ENCODE data around the gene CCHCR1. TPM values are rescaled to one million over a fixed set of nuclear protein-coding genes. Genes with fewer than 3 reads are reported as not detected.

CCHCR1 gene
- total RNA-seq, 4 donors from 2014 or later: 11.9 to 21.1 (median 16.2) TPM

DNA sequence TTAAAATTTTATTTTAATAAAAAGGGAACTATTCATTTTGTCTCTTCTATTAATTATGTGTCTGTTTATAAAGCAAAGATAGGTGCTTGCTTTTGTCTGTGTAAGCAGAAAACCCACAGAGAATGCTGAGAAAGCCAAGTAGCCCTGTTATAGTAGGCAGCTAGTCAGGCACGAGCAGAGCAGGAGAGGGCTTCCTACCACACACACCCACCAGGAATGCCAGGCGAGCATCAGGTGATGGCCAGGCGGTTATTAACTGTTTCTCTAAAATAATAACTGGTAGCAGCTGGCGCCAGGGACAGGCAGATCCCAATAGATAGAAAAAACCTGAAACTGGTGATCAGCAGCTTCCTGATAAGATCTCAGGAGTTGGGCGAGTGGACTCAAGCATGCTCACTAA lies 60.9 kb downstream of the CCHCR1 start:
- no peak for DNase-seq
- WGBS, 2 donors: 84 to 89% methylated on average over 5 of the region's 5 CpGs
- H3K27ac ChIP-seq: no peak overlapping the region
- H3K36me3 ChIP-seq: no peaks in the 10 kb centered on the region
- H3K9me3 ChIP-seq: no peaks in the 10 kb centered on the region
- no peak for TF ChIP-seq POLR2A (IDR thresholded peaks at IDR 0.05)
- TF ChIP-seq, protein P1, sequence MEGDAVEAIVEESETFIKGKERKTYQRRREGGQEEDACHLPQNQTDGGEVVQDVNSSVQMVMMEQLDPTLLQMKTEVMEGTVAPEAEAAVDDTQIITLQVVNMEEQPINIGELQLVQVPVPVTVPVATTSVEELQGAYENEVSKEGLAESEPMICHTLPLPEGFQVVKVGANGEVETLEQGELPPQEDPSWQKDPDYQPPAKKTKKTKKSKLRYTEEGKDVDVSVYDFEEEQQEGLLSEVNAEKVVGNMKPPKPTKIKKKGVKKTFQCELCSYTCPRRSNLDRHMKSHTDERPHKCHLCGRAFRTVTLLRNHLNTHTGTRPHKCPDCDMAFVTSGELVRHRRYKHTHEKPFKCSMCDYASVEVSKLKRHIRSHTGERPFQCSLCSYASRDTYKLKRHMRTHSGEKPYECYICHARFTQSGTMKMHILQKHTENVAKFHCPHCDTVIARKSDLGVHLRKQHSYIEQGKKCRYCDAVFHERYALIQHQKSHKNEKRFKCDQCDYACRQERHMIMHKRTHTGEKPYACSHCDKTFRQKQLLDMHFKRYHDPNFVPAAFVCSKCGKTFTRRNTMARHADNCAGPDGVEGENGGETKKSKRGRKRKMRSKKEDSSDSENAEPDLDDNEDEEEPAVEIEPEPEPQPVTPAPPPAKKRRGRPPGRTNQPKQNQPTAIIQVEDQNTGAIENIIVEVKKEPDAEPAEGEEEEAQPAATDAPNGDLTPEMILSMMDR (IDR thresholded peaks at IDR 0.05): no peak
- H3K27me3 ChIP-seq: no peaks in the 10 kb centered on the region
- intact Hi-C loops (cut with DNase I): no loop called here
- no peak overlapping the region for H3K4me3 ChIP-seq
- peaks cover 6 to 33% (median 10%) of the 10 kb centered on the region in 3 donors for H3K4me1 ChIP-seq

DNA sequence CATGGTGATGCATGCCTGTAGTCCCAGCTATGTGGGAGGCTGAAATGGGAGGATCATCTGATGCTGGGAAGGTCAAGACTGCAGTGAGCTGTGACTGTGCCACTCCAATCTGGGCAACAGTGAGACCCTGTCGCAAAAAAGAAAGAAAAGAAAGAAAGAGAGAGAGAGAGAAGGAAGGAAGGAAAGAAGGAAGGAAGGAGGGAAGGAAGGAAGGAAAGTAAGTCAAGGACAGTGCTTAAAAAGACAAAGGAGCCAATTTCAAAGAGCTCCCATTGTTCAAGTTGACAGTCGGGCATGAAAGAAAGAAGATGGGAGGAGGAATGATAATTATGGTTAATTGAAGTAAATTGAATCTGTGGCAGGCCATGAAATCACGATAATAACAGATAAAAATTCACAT lies 61.4 kb downstream of the CCHCR1 start:
- no peak for TF ChIP-seq POLR2A (IDR thresholded peaks at IDR 0.05)
- TF ChIP-seq, protein P1 (IDR thresholded peaks at IDR 0.05): no peak
- Histone ChIP-seq H3K4me1 (peaks cover 6 to 29% (median 10%) of the 10 kb centered on the region in 3 donors), H3K4me3 (no peak overlapping the region), H3K36me3 (no peaks in the 10 kb centered on the region), H3K9me3 (no peaks in the 10 kb centered on the region), H3K27me3 (no peaks in the 10 kb centered on the region), H3K27ac (no peak overlapping the region)
- DNase-seq: no peak
- WGBS, 2 donors: 73 to 79% methylated on average over 3 of the region's 3 CpGs
- intact Hi-C loops (cut with DNase I): no loop called here

DNA sequence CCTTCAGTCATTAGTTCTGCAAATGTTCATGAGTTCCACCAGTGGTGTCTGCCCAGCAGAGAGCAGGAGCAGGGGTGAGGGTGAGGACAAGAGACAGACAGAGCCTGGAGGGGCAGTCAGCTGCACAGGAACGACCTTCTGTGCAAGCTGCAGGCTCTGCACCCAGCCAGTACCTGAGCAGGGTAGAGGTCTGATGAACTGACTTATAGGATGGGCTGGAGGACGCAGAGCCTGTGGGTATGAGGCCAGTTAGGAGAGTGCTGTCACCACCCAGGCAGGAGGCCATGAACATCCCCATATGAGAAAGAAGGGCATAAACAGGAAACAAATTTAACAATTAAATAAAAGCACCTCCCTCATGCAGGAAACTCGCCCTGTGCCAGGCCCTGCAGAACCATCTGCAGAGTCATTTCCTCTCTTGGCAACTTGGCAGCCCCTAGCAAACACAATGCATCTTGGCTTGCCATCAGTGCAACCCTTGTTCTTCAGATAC lies 63.2 kb downstream of the CCHCR1 start:
- intact Hi-C loops (cut with DNase I): no loop called here
- H3K4me1 ChIP-seq: peaks cover 6 to 18% (median 10%) of the 10 kb centered on the region in 3 donors
- no peak overlapping the region for H3K4me3 ChIP-seq
- peak overlapping the region; percentile 1 to 68 (median 24) for H3K27ac ChIP-seq
- no peaks in the 10 kb centered on the region for H3K9me3 ChIP-seq
- H3K36me3 ChIP-seq: no peaks in the 10 kb centered on the region
- WGBS, 2 donors: 6 to 26% methylated on average over 3 of the region's 3 CpGs
- no peak for TF ChIP-seq POLR2A (IDR thresholded peaks at IDR 0.05)
- TF ChIP-seq, protein P1 (IDR thresholded peaks at IDR 0.05): no peak
- H3K27me3 ChIP-seq: no peaks in the 10 kb centered on the region
- DNase-seq: no peak

DNA sequence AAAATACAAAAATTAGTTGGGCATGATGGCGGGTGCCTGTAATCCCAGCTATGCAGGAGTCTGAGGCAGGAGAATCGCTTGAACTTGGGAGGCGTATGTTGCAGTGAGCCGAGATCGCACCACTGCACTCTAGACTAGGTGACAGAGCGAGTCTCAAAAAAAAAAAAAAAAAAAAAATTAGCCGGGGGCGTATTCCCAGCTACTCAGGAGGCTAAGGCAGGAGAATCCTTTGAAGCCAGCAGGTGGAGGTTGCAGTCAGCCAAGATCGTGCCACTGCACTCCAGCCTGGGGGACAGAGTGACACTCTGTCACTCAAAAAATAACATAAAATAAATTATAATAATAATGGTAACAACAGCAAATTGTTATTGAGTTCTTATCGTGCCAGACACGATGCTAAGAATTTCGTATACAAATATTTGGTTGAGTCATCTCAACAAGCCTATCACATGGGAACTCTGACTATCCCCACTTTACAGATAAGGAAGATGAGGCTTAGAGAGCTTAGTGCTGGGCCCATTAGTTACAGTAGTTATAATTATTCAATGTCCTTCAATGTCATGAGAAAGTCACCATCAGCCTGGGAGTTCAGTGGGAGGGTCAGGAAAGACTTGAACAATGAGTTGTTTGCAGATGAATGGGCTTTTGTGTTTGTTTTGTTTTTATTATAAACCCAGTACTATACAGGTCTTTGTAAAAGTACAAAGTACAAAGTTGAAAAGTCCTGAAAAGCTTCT lies 64.7 kb downstream of the CCHCR1 start:
- intact Hi-C loops (cut with DNase I): no loop called here
- H3K9me3 ChIP-seq: no peaks in the 10 kb centered on the region
- no peak for TF ChIP-seq POLR2A (IDR thresholded peaks at IDR 0.05)
- TF ChIP-seq, protein P1 (IDR thresholded peaks at IDR 0.05): no peak
- H3K27me3 ChIP-seq: no peaks in the 10 kb centered on the region
- H3K27ac ChIP-seq: no peak overlapping the region
- no peak for DNase-seq
- H3K36me3 ChIP-seq: no peaks in the 10 kb centered on the region
- peaks cover 6 to 18% (median 10%) of the 10 kb centered on the region in 3 donors for H3K4me1 ChIP-seq
- WGBS, 2 donors: 83 to 85% methylated on average over 12 of the region's 12 CpGs
- H3K4me3 ChIP-seq: no peak overlapping the region

Small RNA genes within 50 kb of the gene (small RNA-seq; reads per million reads assigned to genes)
- 0 reads per million in 4 donors for gene POLR2LP1

Other genes starting within 250 kb of the CCHCR1 start
- gene GTF2H4, start 249.6 kb downstream of the CCHCR1 start, total RNA-seq: 10 to 100 TPM; 10.3 to 26.7 (median 12.4) TPM
- gene VARS2, start 243.6 kb downstream of the CCHCR1 start, total RNA-seq: 10 to 100 TPM; 23.5 to 61.9 (median 33.0) TPM
- 10 to 100 TPM in 1 of 4 donors, 1 to 10 TPM in 3; 2.0 to 31.7 (median 6.4) TPM for gene SFTA2, start 225.6 kb downstream of the CCHCR1 start, total RNA-seq
- gene MUCL3, start 216.8 kb downstream of the CCHCR1 start, total RNA-seq: 1 to 10 TPM in 2 of 4 donors, under 1 TPM in 2; 0.21 to 8.3 (median 2.4) TPM
- 100 to 1,000 TPM; 219 to 945 (median 271) TPM for gene MUC21, start 174.1 kb downstream of the CCHCR1 start, total RNA-seq
- gene MUC22, start 147.3 kb downstream of the CCHCR1 start, total RNA-seq: 10 to 100 TPM in 1 of 4 donors, 1 to 10 TPM in 3; 4.1 to 10.1 (median 7.6) TPM
- 1 to 10 TPM in 1 of 4 donors, not detected in 3; 1.6 TPM for gene C6orf15, start 45.2 kb downstream of the CCHCR1 start, total RNA-seq
- gene PSORS1C1, start 43.0 kb downstream of the CCHCR1 start, total RNA-seq: 1 to 10 TPM in 3 of 4 donors, under 1 TPM in 1; 0.06 to 2.7 (median 1.2) TPM
- under 1 TPM in 1 of 4 donors, not detected in 3; 0.13 TPM for gene CDSN, start 37.4 kb downstream of the CCHCR1 start, total RNA-seq
- under 1 TPM in 1 of 4 donors, not detected in 3; 0.91 TPM for gene PSORS1C2, start 18.7 kb downstream of the CCHCR1 start, total RNA-seq
- gene TCF19, start 787 bp upstream of the CCHCR1 start, total RNA-seq: 10 to 100 TPM; 12.2 to 17.2 (median 16.6) TPM
- gene POU5F1, start 12.9 kb upstream of the CCHCR1 start, total RNA-seq: 1 to 10 TPM in 3 of 4 donors, under 1 TPM in 1; 0.92 to 5.5 (median 3.3) TPM
- gene HLA-C, start 114.3 kb upstream of the CCHCR1 start, total RNA-seq: 100 to 1,000 TPM; 128 to 659 (median 229) TPM
- gene HLA-B, start 199.4 kb upstream of the CCHCR1 start, total RNA-seq: 1,000 to 10,000 TPM in 1 of 4 donors, 100 to 1,000 TPM in 3; 193 to 1,414 (median 554) TPM
- 10 to 100 TPM in 1 of 4 donors, 1 to 10 TPM in 3; 7.5 to 10.1 (median 8.8) TPM for gene MICA, start 245.8 kb upstream of the CCHCR1 start, total RNA-seq

Data from esophagus squamous epithelium (tissue), 5 donors.